ENCODE measurements around the gene TRAF3IP1. TPM values are rescaled to one million over a fixed set of nuclear protein-coding genes. Genes with fewer than 3 reads are reported as not detected.

Gene TRAF3IP1
- total and polyA plus RNA-seq, 2 of the 13 experiments (the other 11 are each of a cell fraction or from before 2014, with no cell fraction given): 4.1 to 12.9 TPM

DNA sequence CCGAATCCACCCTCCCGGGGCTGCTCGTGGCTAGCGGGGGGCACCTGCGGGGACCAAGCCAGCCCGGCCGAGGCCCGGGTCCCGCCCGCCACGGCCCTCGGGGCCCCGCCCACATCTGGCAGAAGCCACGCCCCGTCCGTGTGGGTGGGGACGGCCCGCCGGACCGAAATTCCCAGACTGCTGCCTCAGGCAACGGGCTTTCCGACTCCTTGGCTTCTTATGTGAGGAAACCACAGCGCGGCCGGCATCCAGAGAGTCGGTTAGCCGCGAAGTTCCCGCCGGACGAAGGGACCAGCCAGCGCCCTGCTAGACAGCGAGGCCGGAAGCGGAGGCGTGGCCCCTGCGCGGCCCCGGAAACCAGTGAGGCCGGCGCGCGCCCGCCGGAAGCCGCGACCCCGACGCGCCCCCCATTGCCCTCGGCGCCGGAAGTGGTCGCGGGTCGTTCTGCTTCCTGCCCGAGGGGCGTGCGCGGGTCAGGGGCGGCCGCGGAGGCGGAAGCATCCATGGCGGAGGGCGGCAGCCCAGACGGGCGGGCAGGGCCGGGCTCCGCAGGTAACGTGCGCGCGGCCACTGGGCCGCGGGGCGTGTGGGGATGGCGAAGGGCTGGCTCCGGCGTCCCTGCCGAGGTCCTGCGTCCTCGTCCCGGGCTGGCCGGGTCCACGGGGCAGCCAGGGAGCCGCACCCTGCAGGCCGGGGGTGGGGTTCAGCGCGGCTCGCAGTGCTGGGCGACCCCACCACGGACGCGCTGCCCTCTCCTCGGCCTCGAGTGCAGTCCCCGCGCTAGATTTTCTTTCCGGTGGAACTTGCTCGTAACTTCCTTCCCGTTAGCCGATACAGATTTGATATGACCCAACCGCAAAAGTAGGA, 106.5 kb downstream of the TRAF3IP1 start, which contains the start of gene ASB1 (continued):
- TF ChIP-seq ZNF318 (CRISPR knock-in tag; IDR thresholded peaks at IDR 0.05) (no peak), ZHX1 (CRISPR knock-in tag; IDR thresholded peaks at IDR 0.05; ENCODE audit: low read depth) (peak; percentile 10; the same call in 1 of the 2 replicates), BORCS8-MEF2B (CRISPR knock-in tag; IDR thresholded peaks at IDR 0.05) (peak; percentile 53; the same call in 1 of the 2 replicates), GABPA (IDR thresholded peaks at IDR 0.05; ENCODE audit: low read depth, low read length) (peak; percentile 92), GABPA (CRISPR knock-in tag; IDR thresholded peaks at IDR 0.05; ENCODE audit: low read depth) (peak; percentile 82), ZNF598 (CRISPR knock-in tag; IDR thresholded peaks at IDR 0.05; ENCODE audit: borderline replicate concordance) (peak; percentile 94), PLRG1 (conservative IDR thresholded peaks at IDR 0.05) (no peak), TBX3 (IDR thresholded peaks at IDR 0.05; ENCODE audit: borderline replicate concordance) (0 out of 2 replicates have a peak, but pooled peaks have one; percentile 11), JDP2 (CRISPR knock-in tag; IDR thresholded peaks at IDR 0.05; ENCODE audit: borderline replicate concordance) (no peak), SMARCE1 (IDR thresholded peaks at IDR 0.05; ENCODE audit: borderline replicate concordance) (no peak), FOSL2 (CRISPR knock-in tag; IDR thresholded peaks at IDR 0.05) (peak; percentile 7; the same call in 1 of the 2 replicates), MBNL3 (CRISPR knock-in tag; conservative IDR thresholded peaks at IDR 0.05) (no peak), MIER3 (CRISPR knock-in tag; IDR thresholded peaks at IDR 0.05; ENCODE audit: borderline replicate concordance) (0 out of 2 replicates have a peak, but pooled peaks have one; percentile 32), ZFY (CRISPR knock-in tag; IDR thresholded peaks at IDR 0.05) (peak; percentile 96)
- TF ChIP-seq, protein P1, sequence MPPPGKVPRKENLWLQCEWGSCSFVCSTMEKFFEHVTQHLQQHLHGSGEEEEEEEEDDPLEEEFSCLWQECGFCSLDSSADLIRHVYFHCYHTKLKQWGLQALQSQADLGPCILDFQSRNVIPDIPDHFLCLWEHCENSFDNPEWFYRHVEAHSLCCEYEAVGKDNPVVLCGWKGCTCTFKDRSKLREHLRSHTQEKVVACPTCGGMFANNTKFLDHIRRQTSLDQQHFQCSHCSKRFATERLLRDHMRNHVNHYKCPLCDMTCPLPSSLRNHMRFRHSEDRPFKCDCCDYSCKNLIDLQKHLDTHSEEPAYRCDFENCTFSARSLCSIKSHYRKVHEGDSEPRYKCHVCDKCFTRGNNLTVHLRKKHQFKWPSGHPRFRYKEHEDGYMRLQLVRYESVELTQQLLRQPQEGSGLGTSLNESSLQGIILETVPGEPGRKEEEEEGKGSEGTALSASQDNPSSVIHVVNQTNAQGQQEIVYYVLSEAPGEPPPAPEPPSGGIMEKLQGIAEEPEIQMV (CRISPR knock-in tag; IDR thresholded peaks at IDR 0.05; ENCODE audit: low read depth): peak; percentile 31; the same call in 1 of the 2 replicates
- TF ChIP-seq, protein P2, sequence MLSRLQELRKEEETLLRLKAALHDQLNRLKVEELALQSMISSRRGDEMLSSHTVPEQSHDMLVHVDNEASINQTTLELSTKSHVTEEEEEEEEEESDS (CRISPR knock-in tag; IDR thresholded peaks at IDR 0.05; ENCODE audit: borderline replicate concordance): peak; percentile 14; the same call in 1 of the 2 replicates
